ENCODE data around the gene BIN2. TPM values are rescaled to one million over a fixed set of nuclear protein-coding genes. Genes with fewer than 3 reads are reported as not detected.

The BIN2 gene
- total and polyA plus RNA-seq, 2 of the 13 experiments (the other 11 are each of a cell fraction or from before 2014, with no cell fraction given), result not detected

GRCh38 chr12:51270067-51270950, 53.7 kb downstream of the BIN2 start, which contains the start of gene SMAGP (continued):
- TF ChIP-seq TFE3 (CRISPR knock-in tag; IDR thresholded peaks at IDR 0.05) (no peak), SIN3A (IDR thresholded peaks at IDR 0.05; ENCODE audit: borderline replicate concordance, low read depth, low read length) (peak; percentile 48; the same call in 1 of the 2 replicates), TARDBP (CRISPR knock-in tag; IDR thresholded peaks at IDR 0.05) (peak; percentile 46; the same call in 1 of the 2 replicates), ZNF414 (CRISPR knock-in tag; IDR thresholded peaks at IDR 0.05) (0 out of 2 replicates have a peak, but pooled peaks have one; percentile 45), TBX3 (IDR thresholded peaks at IDR 0.05; ENCODE audit: borderline replicate concordance) (no peak), SP2 (CRISPR knock-in tag; IDR thresholded peaks at IDR 0.05) (0 out of 2 replicates have a peak, but pooled peaks have one; percentile 29), HNF1A (IDR thresholded peaks at IDR 0.05; ENCODE audit: low read depth) (no peak), HNF1A (CRISPR knock-in tag; IDR thresholded peaks at IDR 0.05; ENCODE audit: borderline replicate concordance) (no peak), ZNF547 (CRISPR knock-in tag; IDR thresholded peaks at IDR 0.05) (0 out of 2 replicates have a peak, but pooled peaks have one; percentile 61), ZNF331 (CRISPR knock-in tag; IDR thresholded peaks at IDR 0.05) (peak; percentile 31; the same call in 1 of the 2 replicates), ZBTB7A (CRISPR knock-in tag; IDR thresholded peaks at IDR 0.05) (peak; percentile 41; the same call in 1 of the 2 replicates), ZFP1 (CRISPR knock-in tag; IDR thresholded peaks at IDR 0.05) (no peak), ZNF687 (CRISPR knock-in tag; IDR thresholded peaks at IDR 0.05) (peak; percentile 80), TEF (CRISPR knock-in tag; IDR thresholded peaks at IDR 0.05) (no peak), ISX (CRISPR knock-in tag; conservative IDR thresholded peaks at IDR 0.05) (no peak)

Data from HepG2 (cell line).